ENCODE measurements around the gene AKAP9. TPM values are rescaled to one million over a fixed set of nuclear protein-coding genes. Genes with fewer than 3 reads are reported as not detected.
A peak's percentile ranks its signal among the peaks of the same experiment; 100 is the strongest.

Gene AKAP9
- total and polyA plus RNA-seq, 9 of the 15 experiments (the other 6 are each of a cell fraction or from before 2014, with no cell fraction given), result 25.5 to 80.9 (median 46.3) TPM

DNA sequence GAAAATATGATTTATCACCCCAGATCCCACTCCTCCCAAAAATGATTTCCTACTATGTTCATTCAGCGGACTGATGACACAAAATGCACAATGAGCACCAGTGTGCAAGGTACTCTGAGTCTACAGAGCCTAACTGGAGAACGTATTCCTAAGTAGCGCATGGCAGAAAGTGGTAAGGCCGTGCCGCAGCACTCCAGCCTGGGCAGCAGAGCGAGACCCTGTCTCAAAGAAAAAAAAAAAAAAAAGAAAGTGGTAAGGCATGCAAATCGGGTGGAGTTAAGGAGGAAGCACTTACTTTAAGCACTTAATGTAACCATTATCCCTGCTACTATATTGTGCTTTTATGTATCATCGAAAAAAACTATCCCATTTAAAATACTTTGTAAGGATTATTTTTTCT lies 168.2 kb downstream of the AKAP9 start:
- 90% methylated on average over 7 of the region's 8 CpGs for WGBS (ENCODE audit: insufficient coverage, low coverage, missing lambda C conversion rate)

DNA sequence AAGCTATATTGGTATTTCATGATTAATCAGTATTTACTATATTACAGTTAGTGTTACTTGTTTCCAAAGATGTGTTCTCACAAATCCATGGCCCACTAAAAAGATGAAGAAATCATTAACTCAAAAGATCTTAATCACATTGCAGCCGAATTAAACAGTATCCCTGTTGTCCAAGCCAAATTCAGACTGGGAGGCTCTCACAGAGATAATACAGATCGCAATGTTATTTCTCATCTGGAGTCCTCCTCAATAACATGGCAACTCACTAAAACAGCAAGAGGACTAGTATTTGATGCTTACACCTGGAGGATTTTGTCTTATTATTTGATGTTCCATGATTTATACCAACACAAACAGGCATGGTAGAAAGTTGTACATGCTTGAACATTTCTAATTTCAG lies 170.2 kb downstream of the AKAP9 start:
- FAIRE-seq (no peak), ATAC-seq (no peak), DNase-seq (ENCODE audit: extremely low read depth in 1 of 4, low spot score in 3 of 4) (no peak)
- intact Hi-C loops (cut with micrococcal nuclease) (no loop called here), in situ Hi-C loops (cut with MboI) (no loop called here)
- Histone ChIP-seq H3K27me3 (ENCODE audit: control insufficient read depth in 2 of 2, insufficient read depth in 2 of 2, low read length in 2 of 2) (no peaks in the 10 kb centered on the region), H3K9me3 (replicated peaks; ENCODE audit: control insufficient read depth, insufficient read depth, low read depth, low read length) (no peaks in the 10 kb centered on the region), H3K79me2 (ENCODE audit: control insufficient read depth, insufficient read depth, low read length) (peaks cover 3% of the 10 kb centered on the region; the same call in 1 of the 3 replicates), H2AFZ (ENCODE audit: low read depth, low read length) (no peak overlapping the region), H3K4me3 (no peak overlapping the region), H3K9ac (ENCODE audit: insufficient read depth in 1 of 2, low read depth in 2 of 2, low read length in 2 of 2) (no peak overlapping the region), H3K36me3 (ENCODE audit: control insufficient read depth, insufficient read depth, low read length) (peaks cover 86% of the 10 kb centered on the region), H3K4me1 (replicated peaks in 1 of 2; ENCODE audit: control insufficient read depth in 2 of 2, insufficient read depth in 2 of 2, low read length in 2 of 2) (no peaks in the 10 kb centered on the region), H3K4me2 (ENCODE audit: insufficient read depth, low read length) (no peak overlapping the region), H3K9me1 (ENCODE audit: control insufficient read depth, insufficient read depth, low read length) (no peaks in the 10 kb centered on the region), H4K20me1 (replicated peaks; ENCODE audit: control insufficient read depth, insufficient read depth, low read length) (no peaks in the 10 kb centered on the region), H3K27ac (ENCODE audit: extremely low read depth, low read depth, low read length) (no peak overlapping the region)
- CTCF ChIA-PET (ENCODE audit: low intra/inter-chr PET ratio), result no interaction called here
- WGBS (ENCODE audit: insufficient coverage, low coverage, missing lambda C conversion rate), result 83% methylated on average over 2 of the region's 2 CpGs
- POLR2A ChIA-PET, result interaction anchor here (1.0 to 1.3 kb wide), 2 partner anchors 11 to 19 kb away, joined by 3 read pairs; no protein-coding TSS in a partner anchor
- no TSS peak for BruUV-seq (replicated peaks)
- no peak for TF ChIP-seq RBBP5 (IDR thresholded peaks at IDR 0.05; ENCODE audit: borderline replicate concordance, insufficient read depth, low read length, poor library complexity, severe bottlenecking)
- peak; percentile 45; the same call in 1 of the 2 replicates for TF ChIP-seq POLR2A (conservative IDR thresholded peaks at IDR 0.05)

More for the DNA sequence above, 168.2 kb downstream of the AKAP9 start:
- peaks cover 77% of the 10 kb centered on the region for H3K36me3 ChIP-seq (ENCODE audit: control insufficient read depth, insufficient read depth, low read length)
- H3K4me3 ChIP-seq, result no peak overlapping the region
- no peak overlapping the region for H3K9ac ChIP-seq (ENCODE audit: insufficient read depth in 1 of 2, low read depth in 2 of 2, low read length in 2 of 2)
- no peak for FAIRE-seq
- ChIA-PET POLR2A (interaction anchor here (0.9 to 2.8 kb wide), 5 partner anchors 9 to 26 kb away, joined by 3 to 7 read pairs (median 4); partner anchors contain the start of gene CYP51A1), CTCF (ENCODE audit: low intra/inter-chr PET ratio) (no interaction called here)
- in situ Hi-C loops (cut with MboI), result no loop called here
- no peak for ATAC-seq
- H2AFZ ChIP-seq (ENCODE audit: low read depth, low read length), result no peak overlapping the region
- H3K27me3 ChIP-seq (ENCODE audit: control insufficient read depth in 2 of 2, insufficient read depth in 2 of 2, low read length in 2 of 2), result no peaks in the 10 kb centered on the region
- H3K9me3 ChIP-seq (replicated peaks; ENCODE audit: control insufficient read depth, insufficient read depth, low read depth, low read length), result no peaks in the 10 kb centered on the region
- no peak overlapping the region for H3K27ac ChIP-seq (ENCODE audit: extremely low read depth, low read depth, low read length)
- TF ChIP-seq XRCC4 (IDR thresholded peaks at IDR 0.05; ENCODE audit: extremely low read depth, insufficient read depth, insufficient read length), result no peak
- TF ChIP-seq POLR2A (conservative IDR thresholded peaks at IDR 0.05), result 0 out of 2 replicates have a peak, but pooled peaks have one; percentile 5
- no peaks in the 10 kb centered on the region for H3K4me1 ChIP-seq (replicated peaks in 1 of 2; ENCODE audit: control insufficient read depth in 2 of 2, insufficient read depth in 2 of 2, low read length in 2 of 2)
- no TSS peak for BruUV-seq (replicated peaks)
- no peak overlapping the region for H3K4me2 ChIP-seq (ENCODE audit: insufficient read depth, low read length)
- intact Hi-C loops (cut with micrococcal nuclease), result no loop called here
- H3K9me1 ChIP-seq (ENCODE audit: control insufficient read depth, insufficient read depth, low read length), result no peaks in the 10 kb centered on the region
- no peaks in the 10 kb centered on the region for H3K79me2 ChIP-seq (ENCODE audit: control insufficient read depth, insufficient read depth, low read length)
- DNase-seq (ENCODE audit: extremely low read depth in 1 of 4, low spot score in 3 of 4), result no peak
- H4K20me1 ChIP-seq (replicated peaks; ENCODE audit: control insufficient read depth, insufficient read depth, low read length), result no peaks in the 10 kb centered on the region
